Natural killer cell (primary cell): ENCODE measurements around the gene RCBTB2. TPM values are rescaled to one million over a fixed set of nuclear protein-coding genes. Genes with fewer than 3 reads are reported as not detected.

Experiments
- ATAC-seq, 3 donors: fragments of 150-1000 bp in 2 of 3; fragments of 200-7000 bp in 1 of 3; cut with Tn5 transposase; 1 replicate in 1 of 3; 2 replicates in 2 of 3; pipeline ENCODE4 v1.10.0; 2021; ENCODE audit warnings: mild to moderate bottlenecking in 2 of 3, moderate library complexity in 2 of 3
- DNase-seq, 2 donors: peaks; one replicate each; pipeline versions ENCODE4 v3.0.0 to v3.0.0-alpha.2; 2013 to 2021; ENCODE audit warnings: mixed read lengths in 1 of 2
- H3K27ac ChIP-seq: one replicate; pipeline ENCODE4 v1.5.1; 2013; ENCODE audit warnings: mild to moderate bottlenecking, low read length
- H3K27me3 ChIP-seq: one replicate; pipeline ENCODE4 v1.6.1; 2013; ENCODE audit warnings: low read length; ENCODE audit not compliant: control insufficient read depth, insufficient read depth
- H3K36me3 ChIP-seq: one replicate; pipeline ENCODE4 v1.6.1; 2013; ENCODE audit warnings: low read length; ENCODE audit not compliant: control insufficient read depth, insufficient read depth
- H3K4me1 ChIP-seq: one replicate; pipeline ENCODE4 v1.6.1; 2013; ENCODE audit warnings: low read length; ENCODE audit not compliant: control insufficient read depth, insufficient read depth
- H3K4me3 ChIP-seq: one replicate; pipeline ENCODE4 v1.5.1; 2013; ENCODE audit warnings: low read length
- H3K9me3 ChIP-seq: one replicate; pipeline ENCODE4 v1.6.1; 2013; ENCODE audit warnings: low read length; ENCODE audit not compliant: control insufficient read depth, insufficient read depth
- H3K27ac Mint-ChIP-seq, 2 donors: one replicate each; pipeline ENCODE4 v1.8.0; 2022; ENCODE audit warnings: mild to moderate bottlenecking in 2 of 2, mixed read lengths in 2 of 2, moderate library complexity in 1 of 2
- H3K27me3 Mint-ChIP-seq, 2 donors: one replicate each; pipeline ENCODE4 v1.8.0; 2022; ENCODE audit warnings: low read depth in 2 of 2, mixed read lengths in 2 of 2
- H3K36me3 Mint-ChIP-seq: one replicate; pipeline ENCODE4 v1.8.0; 2022; ENCODE audit warnings: mixed read lengths
- H3K4me1 Mint-ChIP-seq, 2 donors: one replicate each; pipeline ENCODE4 v1.8.0; 2022; ENCODE audit warnings: mixed read lengths in 2 of 2
- H3K4me3 Mint-ChIP-seq: one replicate; pipeline ENCODE4 v1.8.0; 2022; ENCODE audit warnings: mild to moderate bottlenecking, moderate library complexity, mixed read lengths
- H3K9me3 Mint-ChIP-seq, 2 donors: one replicate each; pipeline ENCODE4 v1.8.0; 2022; ENCODE audit warnings: mixed read lengths in 2 of 2
- WGBS: methylation state at CpG from one replicate; pipeline ENCODE4 v1.1.7; 2013; ENCODE audit warnings: missing lambda C conversion rate; ENCODE audit not compliant: insufficient coverage; 5-methylcytosine and 5-hydroxymethylcytosine counted together
- intact Hi-C: fragments of 100-400 bp; cut with micrococcal nuclease; formaldehyde crosslinking; loops from one replicate; pipeline ENCODE4 v1.14.2; 2022
- total RNA-seq, 4 donors: library from RNA; stranded (reverse); fragments of 120-200 nt in 1 of 4; gene quantifications; one replicate each; pipeline versions ENCODE4 v1.2.3 to v1.2.4, GENCODE V29; 2013 to 2022
- TF ChIP-seq, protein P1 (sequence below): fragments of 200-600 bp; IDR thresholded peaks from one replicate; pipeline ENCODE4 v1.8.0; 2022; ENCODE audit warnings: antibody characterized with exemption

Gene RCBTB2
- total RNA-seq, 3 donors from 2014 or later (not counting 1 experiment from before 2014, with no cell fraction given) = 21.9 to 27.1 (median 24.2) TPM

DNA sequence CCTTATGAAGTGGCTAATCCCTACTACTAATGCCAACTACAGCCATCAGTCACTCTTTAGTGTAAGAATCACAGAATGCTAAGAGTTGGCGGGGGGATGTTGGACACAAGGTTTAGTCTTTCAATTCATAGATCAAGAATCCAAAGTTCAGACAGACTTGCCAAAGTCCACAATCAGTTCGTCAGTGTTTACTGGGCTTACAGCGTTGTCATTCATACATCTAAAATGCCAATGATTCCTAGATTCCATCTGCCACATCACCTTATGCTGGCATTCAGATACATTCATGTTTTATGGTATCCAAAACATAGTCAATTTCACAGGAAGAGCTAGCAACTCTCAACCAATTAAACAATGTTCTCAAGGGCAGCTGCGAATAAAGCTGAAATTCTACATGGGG lies 18.1 kb downstream of the RCBTB2 start:
- Mint-ChIP-seq H3K27me3 (no peaks in the 10 kb centered on the region), H3K9me3 (no peaks in the 10 kb centered on the region), H3K4me3 (no peak overlapping the region), H3K4me1 (peaks cover 11 to 31% of the 10 kb centered on the region in 2 donors), H3K36me3 (peaks cover 8% of the 10 kb centered on the region), H3K27ac (no peak overlapping the region)
- peaks cover 11% of the 10 kb centered on the region for H3K36me3 ChIP-seq
- no peak overlapping the region for H3K27ac ChIP-seq
- H3K4me1 ChIP-seq = no peaks in the 10 kb centered on the region
- H3K4me3 ChIP-seq = no peak overlapping the region
- no peaks in the 10 kb centered on the region for H3K9me3 ChIP-seq
- TF ChIP-seq, protein P1, sequence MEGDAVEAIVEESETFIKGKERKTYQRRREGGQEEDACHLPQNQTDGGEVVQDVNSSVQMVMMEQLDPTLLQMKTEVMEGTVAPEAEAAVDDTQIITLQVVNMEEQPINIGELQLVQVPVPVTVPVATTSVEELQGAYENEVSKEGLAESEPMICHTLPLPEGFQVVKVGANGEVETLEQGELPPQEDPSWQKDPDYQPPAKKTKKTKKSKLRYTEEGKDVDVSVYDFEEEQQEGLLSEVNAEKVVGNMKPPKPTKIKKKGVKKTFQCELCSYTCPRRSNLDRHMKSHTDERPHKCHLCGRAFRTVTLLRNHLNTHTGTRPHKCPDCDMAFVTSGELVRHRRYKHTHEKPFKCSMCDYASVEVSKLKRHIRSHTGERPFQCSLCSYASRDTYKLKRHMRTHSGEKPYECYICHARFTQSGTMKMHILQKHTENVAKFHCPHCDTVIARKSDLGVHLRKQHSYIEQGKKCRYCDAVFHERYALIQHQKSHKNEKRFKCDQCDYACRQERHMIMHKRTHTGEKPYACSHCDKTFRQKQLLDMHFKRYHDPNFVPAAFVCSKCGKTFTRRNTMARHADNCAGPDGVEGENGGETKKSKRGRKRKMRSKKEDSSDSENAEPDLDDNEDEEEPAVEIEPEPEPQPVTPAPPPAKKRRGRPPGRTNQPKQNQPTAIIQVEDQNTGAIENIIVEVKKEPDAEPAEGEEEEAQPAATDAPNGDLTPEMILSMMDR = no peak
- WGBS = 97% methylated on average over 4 of the region's 4 CpGs
- intact Hi-C loops = no loop called here
- H3K27me3 ChIP-seq = no peaks in the 10 kb centered on the region
- no peak for ATAC-seq
- no peak for DNase-seq

GRCh38 chr13:48511621-48512230 lies 21.2 kb downstream of the RCBTB2 start:
- H3K27me3 Mint-ChIP-seq = no peaks in the 10 kb centered on the region
- no peaks in the 10 kb centered on the region for H3K9me3 Mint-ChIP-seq
- H3K27ac Mint-ChIP-seq = no peak overlapping the region
- Histone ChIP-seq H3K4me3 (no peak overlapping the region), H3K4me1 (peaks cover 6% of the 10 kb centered on the region), H3K27ac (no peak overlapping the region), H3K27me3 (no peaks in the 10 kb centered on the region), H3K9me3 (no peaks in the 10 kb centered on the region), H3K36me3 (peaks cover 11% of the 10 kb centered on the region)
- intact Hi-C loops = no loop called here
- H3K4me3 Mint-ChIP-seq = no peak overlapping the region
- TF ChIP-seq, protein P1 = no peak
- no peak for ATAC-seq
- WGBS = 89% methylated on average over 10 of the region's 10 CpGs
- H3K36me3 Mint-ChIP-seq = peaks cover 8% of the 10 kb centered on the region
- DNase-seq = no peak
- peaks cover 14 to 31% of the 10 kb centered on the region in 2 donors for H3K4me1 Mint-ChIP-seq

- Mint-ChIP-seq H3K9me3 (no peaks in the 10 kb centered on the region), H3K36me3 (peaks cover 8% of the 10 kb centered on the region), H3K4me1 (peaks cover 18 to 31% of the 10 kb centered on the region in 2 donors), H3K27ac (no peak overlapping the region), H3K4me3 (no peak overlapping the region), H3K27me3 (no peaks in the 10 kb centered on the region)
- TF ChIP-seq, protein P1 = no peak
- WGBS = 87% methylated on average over 5 of the region's 5 CpGs
- DNase-seq (no peak), ATAC-seq (no peak)
- Histone ChIP-seq H3K27ac (no peak overlapping the region), H3K27me3 (no peaks in the 10 kb centered on the region), H3K9me3 (no peaks in the 10 kb centered on the region), H3K4me3 (no peak overlapping the region), H3K4me1 (peaks cover 16% of the 10 kb centered on the region), H3K36me3 (peaks cover 11% of the 10 kb centered on the region)
- intact Hi-C loops = no loop called here
These were observed 22.2 kb downstream of the RCBTB2 start for GRCh38 chr13:48510698-48511097.

DNA sequence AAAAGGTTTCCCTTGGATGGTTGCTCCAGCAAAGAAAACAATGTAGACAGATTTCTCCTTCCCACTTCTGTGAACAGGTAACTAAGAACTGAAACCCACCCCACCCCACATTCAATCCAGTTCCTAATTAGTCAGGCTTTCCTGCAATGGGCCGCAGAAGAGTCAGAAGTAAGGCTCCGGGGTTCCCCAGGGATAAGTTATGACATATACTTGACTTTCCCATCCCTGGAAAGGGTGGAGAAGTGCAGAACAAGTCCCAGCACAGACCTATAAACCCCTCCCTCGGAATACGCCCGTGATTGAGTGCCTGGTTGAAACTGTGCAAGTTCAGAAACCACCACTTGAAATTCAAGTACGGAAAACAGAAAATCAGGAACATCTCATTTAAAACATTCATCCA lies 24.9 kb downstream of the RCBTB2 start:
- intact Hi-C loops = loop anchor here (10.0 kb wide), 1 partner anchor 173 kb away; no protein-coding TSS in a partner anchor
- TF ChIP-seq, protein P1 = no peak
- Mint-ChIP-seq H3K36me3 (no peaks in the 10 kb centered on the region), H3K27me3 (no peaks in the 10 kb centered on the region), H3K4me1 (peaks cover 36 to 56% of the 10 kb centered on the region in 2 donors), H3K27ac (no peak overlapping the region), H3K9me3 (no peaks in the 10 kb centered on the region), H3K4me3 (no peak overlapping the region)
- no peaks in the 10 kb centered on the region for H3K9me3 ChIP-seq
- H3K27ac ChIP-seq = no peak overlapping the region
- H3K36me3 ChIP-seq = peaks cover 9% of the 10 kb centered on the region
- 96% methylated on average over 6 of the region's 6 CpGs for WGBS
- DNase-seq (no peak), ATAC-seq (no peak)
- peaks cover 38% of the 10 kb centered on the region for H3K4me1 ChIP-seq
- no peak overlapping the region for H3K4me3 ChIP-seq
- no peaks in the 10 kb centered on the region for H3K27me3 ChIP-seq
